H1 (cell line): ENCODE measurements around the gene RD3L. TPM values are rescaled to one million over a fixed set of nuclear protein-coding genes. Genes with fewer than 3 reads are reported as not detected.

ENCODE experiments used
- CTCF ChIA-PET: fragments of 300-600 bp; sonication (Branson Sonifier 250); formaldehyde crosslinking; loops from one replicate; lab custom pipeline; 2021; ENCODE audit not compliant: partially characterized antibody; lab: Charles Lee
- POLR2A ChIA-PET: fragments of 300-600 bp; sonication (Branson Sonifier 250); formaldehyde crosslinking; loops from one replicate; lab custom pipeline; 2021; ENCODE audit warnings: inconsistent platforms; ENCODE audit not compliant: partially characterized antibody; lab: Charles Lee
- DNase-seq, 2 experiments: peaks; one replicate each; pipeline versions ENCODE4 v3.0.0 to v3.0.0-alpha.2; 2010 to 2022; ENCODE audit warnings: low spot score in 2 of 2, low read depth in 1 of 2, mixed read lengths in 1 of 2
- FAIRE-seq: peaks from 2 replicates; lab custom pipeline; 2011; peaks lifted over from hg19 to GRCh38; lab: Jason Lieb, UNC
- H2AFZ ChIP-seq: 2 replicates; pipeline ENCODE4 v1.8.1; 2012; ENCODE audit warnings: low read length, inconsistent platforms
- H2AK5ac ChIP-seq: 2 replicates; pipeline ENCODE4 v1.6.1; 2013; ENCODE audit warnings: low read depth, low read length
- H2BK120ac ChIP-seq: replicated peaks from 2 replicates; pipeline ENCODE3; 2013; ENCODE audit warnings: low read depth, low read length, inconsistent platforms
- H2BK12ac ChIP-seq: 2 replicates; pipeline ENCODE4 v1.6.1; 2013; ENCODE audit warnings: low read depth, low read length
- H2BK15ac ChIP-seq: 2 replicates; pipeline ENCODE4 v1.6.1; 2013; ENCODE audit warnings: low read length
- H2BK20ac ChIP-seq: 2 replicates; pipeline ENCODE4 v1.6.1; 2013; ENCODE audit warnings: low read length
- H2BK5ac ChIP-seq: 2 replicates; pipeline ENCODE4 v1.6.1; 2013; ENCODE audit warnings: low read depth, low read length
- H3K14ac ChIP-seq: 2 replicates; pipeline ENCODE4 v1.6.1; 2013; ENCODE audit warnings: inconsistent platforms; ENCODE audit not compliant: insufficient read length
- H3K18ac ChIP-seq: 2 replicates; pipeline ENCODE4 v1.6.1; 2013; ENCODE audit warnings: low read length; ENCODE audit errors: extremely low read depth
- H3K23ac ChIP-seq: 2 replicates; pipeline ENCODE4 v1.6.1; 2013; ENCODE audit warnings: inconsistent platforms; ENCODE audit not compliant: insufficient read length
- H3K23me2 ChIP-seq: 2 replicates; pipeline ENCODE4 v1.6.1; 2013; ENCODE audit warnings: low read depth, low read length
- H3K27ac ChIP-seq: 2 replicates; pipeline ENCODE4 v1.6.1; 2011; ENCODE audit warnings: low read depth, low read length, inconsistent platforms
- H3K27me3 ChIP-seq, 4 experiments: replicated peaks in 1 of 4; 1 replicate in 1 of 4; 2 replicates in 3 of 4; pipeline versions ENCODE4 v1.6.1 to v1.8.1; 2011 to 2013; ENCODE audit warnings: low read length in 3 of 4, mild to moderate bottlenecking in 3 of 4, inconsistent platforms in 2 of 4, mixed read lengths in 2 of 4, moderate library complexity in 1 of 4; ENCODE audit not compliant: control insufficient read depth in 3 of 4, insufficient read depth in 3 of 4; ENCODE audit errors: extremely low read depth in 1 of 4
- H3K36me3 ChIP-seq, 4 experiments: 2 replicates each; pipeline versions ENCODE4 v1.6.1 to v1.8.1; 2011 to 2013; ENCODE audit warnings: mild to moderate bottlenecking in 4 of 4, low read length in 3 of 4, moderate library complexity in 2 of 4, control low read depth in 1 of 4, inconsistent platforms in 1 of 4; ENCODE audit not compliant: insufficient read depth in 4 of 4, control insufficient read depth in 2 of 4
- H3K4ac ChIP-seq: replicated peaks from 2 replicates; pipeline ENCODE3; 2013; ENCODE audit warnings: low read length, low read depth, mixed read lengths, inconsistent platforms; ENCODE audit not compliant: insufficient read length
- H3K4me1 ChIP-seq, 4 experiments: replicated peaks in 1 of 4; 1 replicate in 1 of 4; 2 replicates in 3 of 4; pipeline versions ENCODE4 v1.6.1 to v1.8.1; 2011 to 2013; ENCODE audit warnings: low read length in 3 of 4, inconsistent platforms in 2 of 4, mixed read lengths in 1 of 4; ENCODE audit not compliant: insufficient read depth in 4 of 4, control insufficient read depth in 3 of 4
- H3K4me2 ChIP-seq, 2 experiments: 2 replicates each; pipeline versions ENCODE4 v1.6.1 to v1.8.1; 2011 to 2013; ENCODE audit warnings: low read depth in 2 of 2, low read length in 2 of 2, control low read depth in 1 of 2, inconsistent platforms in 1 of 2, mild to moderate bottlenecking in 1 of 2; ENCODE audit not compliant: insufficient read depth in 1 of 2
- H3K4me3 ChIP-seq, 4 experiments: fragments of 200-600, 300-600 bp in 1 of 4; sonication (generic), shearing (Covaris generic), sonication (Bioruptor Twin) in 1 of 4; 2 replicates each; pipeline versions ENCODE4 v1.5.1 to v1.8.1; 2011 to 2016; ENCODE audit warnings: low read length in 4 of 4, low read depth in 3 of 4, control low read depth in 2 of 4, inconsistent platforms in 2 of 4, mild to moderate bottlenecking in 2 of 4, mixed read lengths in 1 of 4, moderate library complexity in 1 of 4; ENCODE audit not compliant: insufficient read depth in 2 of 4; ENCODE audit errors: extremely low read depth in 1 of 4
- H3K56ac ChIP-seq: replicated peaks from 2 replicates; pipeline ENCODE3; 2013; ENCODE audit warnings: low read depth, mild to moderate bottlenecking, mixed read lengths, low read length, inconsistent platforms; ENCODE audit not compliant: insufficient read length
- H3K79me1 ChIP-seq: 2 replicates; pipeline ENCODE4 v1.6.1; 2013; ENCODE audit warnings: low read depth, low read length, control low read depth
- H3K79me2 ChIP-seq, 2 experiments: 2 replicates each; pipeline versions ENCODE4 v1.6.1 to v1.8.1; 2012 to 2013; ENCODE audit warnings: low read length in 2 of 2, mild to moderate bottlenecking in 2 of 2, inconsistent platforms in 1 of 2; ENCODE audit not compliant: insufficient read depth in 2 of 2, control insufficient read depth in 1 of 2
- H3K9ac ChIP-seq, 4 experiments: replicated peaks in 1 of 4; 1 replicate in 1 of 4; 2 replicates in 3 of 4; pipeline versions ENCODE4 v1.6.1 to v1.8.1; 2011 to 2013; ENCODE audit warnings: low read depth in 3 of 4, low read length in 3 of 4, control low read depth in 2 of 4, mild to moderate bottlenecking in 2 of 4, moderate library complexity in 2 of 4, inconsistent platforms in 1 of 4; ENCODE audit errors: extremely low read depth in 1 of 4
- H3K9me3 ChIP-seq, 2 experiments: 2 replicates each; pipeline versions ENCODE4 v1.6.1 to v1.8.1; 2012 to 2013; ENCODE audit warnings: mild to moderate bottlenecking in 2 of 2, moderate library complexity in 2 of 2, control low read depth in 1 of 2, inconsistent platforms in 1 of 2, low read depth in 1 of 2, low read length in 1 of 2, mixed read lengths in 1 of 2; ENCODE audit not compliant: insufficient read depth in 2 of 2
- H4K20me1 ChIP-seq, 2 experiments: replicated peaks in 1 of 2; 2 replicates each; pipeline versions ENCODE3 to v1.8.1; 2011 to 2013; ENCODE audit warnings: inconsistent platforms in 2 of 2, low read length in 2 of 2, mild to moderate bottlenecking in 1 of 2; ENCODE audit not compliant: insufficient read depth in 2 of 2, control insufficient read depth in 1 of 2
- H4K5ac ChIP-seq: 2 replicates; pipeline ENCODE4 v1.6.1; 2013; ENCODE audit warnings: low read length, low read depth, mixed read lengths, inconsistent platforms; ENCODE audit not compliant: insufficient read length
- H4K8ac ChIP-seq: 2 replicates; pipeline ENCODE4 v1.8.0; 2013; ENCODE audit warnings: mild to moderate bottlenecking, moderate library complexity, low read length, inconsistent platforms; ENCODE audit not compliant: insufficient read depth; ENCODE audit errors: extremely low read depth
- H4K91ac ChIP-seq: replicated peaks from 2 replicates; pipeline ENCODE3; 2013; ENCODE audit warnings: low read length, mixed read lengths, inconsistent platforms; ENCODE audit not compliant: insufficient read length
- WGBS, 2 experiments: shearing (Covaris generic) in 1 of 2; methylation state at CpG; one replicate each; pipeline versions ENCODE4 v1.1.6 to v1.1.7; 2013 to 2015; ENCODE audit warnings: low lambda C conversion rate in 2 of 2, mixed read lengths in 2 of 2, inconsistent platforms in 1 of 2, low coverage in 1 of 2, missing lambda C conversion rate in 1 of 2; ENCODE audit not compliant: insufficient replicate concordance in 2 of 2, insufficient coverage in 1 of 2, insufficient read length in 1 of 2; ENCODE audit errors: extremely low coverage in 1 of 2, missing lambda C conversion rate in 1 of 2; 5-methylcytosine and 5-hydroxymethylcytosine counted together
- polyA plus RNA-seq, 7 experiments: library from polyadenylated mRNA; depleted of rRNA in 3 of 7; stranded (reverse) in 5 of 7; unstranded in 2 of 7; fragments of >200 nt in 5 of 7; fragments of 200-250 nt in 2 of 7; gene quantifications; 1 replicate in 5 of 7; 2 replicates in 1 of 7; 4 replicates in 1 of 7; pipeline versions ENCODE4 v1.2.1 to v1.2.3, GENCODE V29; 2011 to 2013; ENCODE audit warnings: missing spikeins in 2 of 7, mixed read lengths in 2 of 7
- total RNA-seq: library from RNA; stranded (reverse); fragmentation: NEBNext Ultra II Directional; extraction: Animal tissue kit (Norgen Biotek cat#: 25700); gene quantifications from 2 replicates; pipeline ENCODE4 v1.2.1, GENCODE V29; 2021

The RD3L gene
- total and polyA plus RNA-seq, 2 of the 8 experiments (the other 6 are each of a cell fraction or from before 2014, with no cell fraction given) = not detected

DNA sequence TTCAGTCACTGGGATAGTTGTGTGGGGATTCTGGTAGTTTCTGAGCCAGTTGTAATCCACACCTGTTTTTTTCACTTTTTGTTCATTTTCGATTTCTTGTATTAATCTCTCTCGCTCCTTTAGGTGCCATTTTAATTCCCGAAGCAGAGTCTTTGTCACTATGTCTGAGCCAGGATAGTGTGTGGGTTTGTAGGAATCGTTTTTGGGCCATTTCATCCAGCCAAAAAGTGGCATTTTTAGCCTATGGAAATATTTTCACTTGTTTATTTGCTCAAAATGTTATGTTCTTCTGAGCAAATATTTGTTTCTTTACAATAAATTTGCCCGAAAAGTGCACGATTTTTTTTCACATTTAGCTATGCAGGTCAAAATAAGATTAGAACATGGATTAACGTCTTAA is 867 bp downstream of the RD3L start:
- no peak overlapping the region for H3K23ac ChIP-seq
- no peaks in the 10 kb centered on the region for H3K23me2 ChIP-seq
- H2BK15ac ChIP-seq = no peak overlapping the region
- no peaks in the 10 kb centered on the region for H3K4me1 ChIP-seq
- H3K14ac ChIP-seq = no peak overlapping the region
- H2BK120ac ChIP-seq = no peak overlapping the region
- peaks cover 0 to 1% (median 0%) of the 10 kb centered on the region in 4 experiments; a peak in 1 of 7 replicates for H3K27me3 ChIP-seq
- H3K79me1 ChIP-seq = no peaks in the 10 kb centered on the region
- H3K4me3 ChIP-seq = no peak overlapping the region
- H2BK20ac ChIP-seq = no peak overlapping the region
- H2AFZ ChIP-seq = no peak overlapping the region
- no peak overlapping the region for H2BK12ac ChIP-seq
- 86% methylated on average over 7 of the region's 7 CpGs; no CpG with 5 or more reads in 1 of the 2 experiments for WGBS, 2 experiments
- no peak overlapping the region for H3K18ac ChIP-seq
- H3K27ac ChIP-seq = no peak overlapping the region
- DNase-seq = no peak
- no peak overlapping the region for H3K4me2 ChIP-seq
- H3K9ac ChIP-seq = no peak overlapping the region
- no peak overlapping the region for H2AK5ac ChIP-seq
- ChIA-PET CTCF (interaction anchor here (0.8 to 1.9 kb wide), 7 partner anchors 10 to 133 kb away, joined by 3 to 8 read pairs (median 4); no protein-coding TSS in a partner anchor), POLR2A (interaction anchor here (1.2 kb wide), 1 partner anchor 11 kb away, joined by 3 read pairs; no protein-coding TSS in a partner anchor)
- H3K79me2 ChIP-seq = no peaks in the 10 kb centered on the region
- no peak overlapping the region for H4K5ac ChIP-seq
- H3K9me3 ChIP-seq = no peaks in the 10 kb centered on the region
- no peak overlapping the region for H2BK5ac ChIP-seq
- no peaks in the 10 kb centered on the region for H4K20me1 ChIP-seq
- H3K56ac ChIP-seq = no peak overlapping the region
- H3K36me3 ChIP-seq = no peaks in the 10 kb centered on the region
- no peak overlapping the region for H4K8ac ChIP-seq
- H3K4ac ChIP-seq = no peak overlapping the region
- FAIRE-seq = no peak
- H4K91ac ChIP-seq = no peak overlapping the region
